ENCODE results near the gene GADD45B.
A peak's percentile ranks its signal among the peaks of the same experiment; 100 is the strongest.
"Not testable (repeated sequence)": the region's sequence is repeated elsewhere in the genome, so short reads cannot be mapped to it uniquely, and the experiment has no call there.

GADD45B gene

DNA sequence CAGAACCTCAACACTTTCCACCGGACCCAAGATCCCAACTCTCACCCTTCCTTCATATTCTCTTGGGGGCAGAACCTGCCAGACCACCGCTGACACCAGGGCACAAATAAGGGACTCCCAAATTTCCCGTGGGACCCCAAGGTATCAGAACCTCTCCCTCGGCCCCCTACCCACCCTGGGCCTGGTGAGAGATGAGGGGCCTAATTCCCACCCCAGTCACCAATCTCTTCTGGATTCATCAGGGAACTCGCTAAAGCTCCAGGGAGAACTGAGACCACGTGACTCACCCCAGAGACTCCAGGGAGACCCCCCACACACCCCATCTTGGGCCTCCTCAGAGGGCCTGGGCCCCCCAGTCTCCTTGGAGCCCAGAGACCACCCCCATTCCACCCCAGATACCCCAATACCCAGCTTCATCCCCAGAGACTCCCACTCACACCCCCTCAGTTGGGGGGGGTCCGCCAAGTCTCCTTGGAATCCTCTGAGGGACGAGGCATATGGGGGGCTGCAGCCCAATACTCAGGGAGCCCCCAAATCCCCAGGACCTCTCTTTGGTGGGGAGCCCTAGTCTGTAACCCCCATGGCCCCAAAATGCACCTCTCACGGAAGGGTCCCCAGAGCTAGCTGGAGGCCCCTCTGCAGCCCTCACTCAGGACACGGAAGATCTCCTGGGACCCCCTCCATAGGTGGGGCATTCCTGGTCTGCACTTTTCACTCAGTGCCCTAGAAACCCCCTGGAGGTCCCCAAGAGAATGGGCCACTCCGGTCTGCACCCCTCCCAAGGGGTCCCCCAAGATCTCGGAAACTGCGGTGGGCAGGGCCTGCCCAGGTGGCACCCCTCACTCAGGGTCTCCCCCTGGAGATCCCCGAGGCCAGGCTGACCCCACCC lies 20.7 kb upstream of the GADD45B start:
- TF ChIP-seq, protein P1, sequence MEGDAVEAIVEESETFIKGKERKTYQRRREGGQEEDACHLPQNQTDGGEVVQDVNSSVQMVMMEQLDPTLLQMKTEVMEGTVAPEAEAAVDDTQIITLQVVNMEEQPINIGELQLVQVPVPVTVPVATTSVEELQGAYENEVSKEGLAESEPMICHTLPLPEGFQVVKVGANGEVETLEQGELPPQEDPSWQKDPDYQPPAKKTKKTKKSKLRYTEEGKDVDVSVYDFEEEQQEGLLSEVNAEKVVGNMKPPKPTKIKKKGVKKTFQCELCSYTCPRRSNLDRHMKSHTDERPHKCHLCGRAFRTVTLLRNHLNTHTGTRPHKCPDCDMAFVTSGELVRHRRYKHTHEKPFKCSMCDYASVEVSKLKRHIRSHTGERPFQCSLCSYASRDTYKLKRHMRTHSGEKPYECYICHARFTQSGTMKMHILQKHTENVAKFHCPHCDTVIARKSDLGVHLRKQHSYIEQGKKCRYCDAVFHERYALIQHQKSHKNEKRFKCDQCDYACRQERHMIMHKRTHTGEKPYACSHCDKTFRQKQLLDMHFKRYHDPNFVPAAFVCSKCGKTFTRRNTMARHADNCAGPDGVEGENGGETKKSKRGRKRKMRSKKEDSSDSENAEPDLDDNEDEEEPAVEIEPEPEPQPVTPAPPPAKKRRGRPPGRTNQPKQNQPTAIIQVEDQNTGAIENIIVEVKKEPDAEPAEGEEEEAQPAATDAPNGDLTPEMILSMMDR (IDR thresholded peaks at IDR 0.05; ENCODE audit: extremely low read depth, missing control alignments), result no peak
- DNase-seq (ENCODE audit: low spot score), result no peak

DNA sequence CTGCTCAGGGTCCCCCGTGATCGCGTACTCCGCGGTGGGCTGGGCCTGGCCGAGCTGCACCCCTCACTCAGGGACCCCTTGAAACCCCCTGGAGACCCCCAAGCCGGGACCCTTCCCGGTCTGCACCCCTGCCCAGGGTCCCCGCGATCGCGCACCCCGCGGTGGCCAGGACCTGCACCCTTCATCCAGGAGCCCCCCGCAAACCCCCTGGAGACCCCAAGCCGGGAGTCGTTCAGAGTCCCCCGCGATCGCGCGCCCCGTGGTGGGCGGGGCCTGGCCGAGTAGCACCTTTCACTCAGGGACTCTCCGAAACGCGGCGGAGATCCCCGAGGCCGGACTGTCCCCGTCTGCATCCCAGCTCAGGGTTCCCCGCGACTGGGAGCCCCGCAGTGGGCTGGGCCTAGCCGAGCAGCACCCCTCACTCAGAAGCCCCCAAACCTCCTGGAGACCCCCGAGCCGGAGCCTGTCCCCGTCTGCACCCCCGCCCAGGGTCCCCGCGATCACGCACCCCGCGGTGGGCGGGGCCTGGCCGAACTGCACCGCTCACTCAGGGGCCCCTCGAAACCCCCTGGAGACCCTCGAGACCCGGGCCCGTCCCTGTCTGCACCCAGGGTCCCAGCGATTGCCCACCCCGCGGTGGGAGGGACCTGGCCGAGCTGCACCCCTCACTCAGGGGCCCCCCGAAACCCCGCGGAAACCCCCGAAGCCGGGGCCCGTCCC lies 19.9 kb upstream of the GADD45B start:
- DNase-seq (ENCODE audit: low spot score), result peak; percentile 90
- TF ChIP-seq, protein P1 (IDR thresholded peaks at IDR 0.05; ENCODE audit: extremely low read depth, missing control alignments), result no peak

- TF ChIP-seq, protein P1 (IDR thresholded peaks at IDR 0.05; ENCODE audit: extremely low read depth, missing control alignments), result no peak
- no peak for DNase-seq (ENCODE audit: low spot score)
These were observed 18.4 kb upstream of the GADD45B start for GRCh38 chr19:2457394-2458037.

DNA sequence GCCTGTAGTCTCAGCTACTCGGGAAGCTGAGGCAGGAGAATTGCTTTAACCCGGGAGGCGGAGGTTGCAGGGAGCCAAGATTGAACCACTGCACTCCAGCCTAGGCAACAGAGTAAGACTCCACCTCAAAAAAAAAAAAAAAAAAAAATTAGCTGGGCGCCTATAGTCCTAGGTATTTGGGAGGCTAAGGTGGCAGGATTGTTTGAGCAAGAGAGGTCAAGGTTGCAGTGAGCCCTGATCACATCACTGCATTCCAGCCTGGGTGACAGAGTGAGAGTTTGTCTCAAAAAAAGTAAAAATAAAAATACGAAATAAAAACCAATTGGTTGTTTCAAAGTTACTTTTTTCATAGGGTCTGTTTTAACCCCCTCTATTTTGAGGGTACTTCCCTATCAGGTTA lies 17.9 kb upstream of the GADD45B start:
- TF ChIP-seq, protein P1 (IDR thresholded peaks at IDR 0.05; ENCODE audit: extremely low read depth, missing control alignments), result no peak
- DNase-seq (ENCODE audit: low spot score), result no peak

GRCh38 chr19:2458776-2459175 lies 17.2 kb upstream of the GADD45B start:
- DNase-seq (ENCODE audit: low spot score), result not testable (repeated sequence)

GRCh38 chr19:2460245-2460644 lies 15.7 kb upstream of the GADD45B start:
- TF ChIP-seq, protein P1 (IDR thresholded peaks at IDR 0.05; ENCODE audit: extremely low read depth, missing control alignments), result no peak
- no peak for DNase-seq (ENCODE audit: low spot score)

GRCh38 chr19:2461751-2462634 lies 13.9 kb upstream of the GADD45B start:
- DNase-seq (ENCODE audit: low spot score), result peak; percentile 90
- TF ChIP-seq, protein P1 (IDR thresholded peaks at IDR 0.05; ENCODE audit: extremely low read depth, missing control alignments), result no peak

Measured in GM20000 (cell line).